ENCODE data around the gene ALKAL2. TPM values are rescaled to one million over a fixed set of nuclear protein-coding genes. Genes with fewer than 3 reads are reported as not detected.

The ALKAL2 gene
- total RNA-seq, 6 experiments from 2014 or later, result 0.49 to 2.9 (median 1.0) TPM

GRCh38 chr2:260507-261161 is 27.3 kb downstream of the ALKAL2 start:
- TF ChIP-seq POLR2A (IDR thresholded peaks at IDR 0.05), result no peak
- peak in 1 of 4 donors; percentile 5 for TF ChIP-seq CTCF (IDR thresholded peaks at IDR 0.05)
- 19% methylated on average over 6 of the region's 6 CpGs for WGBS (ENCODE audit: insufficient coverage, low coverage, low lambda C conversion rate, missing lambda C conversion rate)
- H3K4me1 ChIP-seq, result peaks cover 0 to 23% (median 5%) of the 10 kb centered on the region in 4 donors
- H3K27me3 ChIP-seq, result no peaks in the 10 kb centered on the region
- no peaks in the 10 kb centered on the region for H3K9me3 ChIP-seq
- peak; percentile 40 to 72 (median 63) for DNase-seq
- H3K27ac ChIP-seq, result peak overlapping the region; percentile 13 to 85 (median 39)
- H3K36me3 ChIP-seq, result no peaks in the 10 kb centered on the region
- intact Hi-C loops (cut with DNase I), result no loop called here
- H3K4me3 ChIP-seq, result no peak overlapping the region
- peak; percentile 71 to 81 (median 77) for ATAC-seq

GRCh38 chr2:259789-260331 is 28.0 kb downstream of the ALKAL2 start:
- Histone ChIP-seq H3K36me3 (no peaks in the 10 kb centered on the region), H3K4me1 (peaks cover 0 to 21% (median 4%) of the 10 kb centered on the region in 4 donors), H3K9me3 (no peaks in the 10 kb centered on the region), H3K27me3 (no peaks in the 10 kb centered on the region), H3K27ac (peak overlapping the region in 1 of 3 donors; percentile 85), H3K4me3 (no peak overlapping the region)
- intact Hi-C loops (cut with DNase I), result no loop called here
- DNase-seq (no peak), ATAC-seq (no peak)
- TF ChIP-seq CTCF (IDR thresholded peaks at IDR 0.05) (no peak), POLR2A (IDR thresholded peaks at IDR 0.05) (no peak)
- 90% methylated on average over 2 of the region's 2 CpGs for WGBS (ENCODE audit: insufficient coverage, low coverage, low lambda C conversion rate, missing lambda C conversion rate)

GRCh38 chr2:258933-259332 is 29.0 kb downstream of the ALKAL2 start:
- no peak overlapping the region for H3K4me3 ChIP-seq
- DNase-seq, result no peak

GRCh38 chr2:257842-258241 is 30.0 kb downstream of the ALKAL2 start:
- Histone ChIP-seq H3K27ac (no peak overlapping the region), H3K36me3 (no peaks in the 10 kb centered on the region), H3K27me3 (no peaks in the 10 kb centered on the region), H3K4me3 (no peak overlapping the region), H3K9me3 (no peaks in the 10 kb centered on the region), H3K4me1 (peaks cover 0 to 21% (median 4%) of the 10 kb centered on the region in 4 donors)
- DNase-seq (no peak), ATAC-seq (no peak)
- TF ChIP-seq CTCF (IDR thresholded peaks at IDR 0.05) (no peak), POLR2A (IDR thresholded peaks at IDR 0.05) (no peak)
- intact Hi-C loops (cut with DNase I), result no loop called here
- 96% methylated on average over 2 of the region's 2 CpGs for WGBS (ENCODE audit: insufficient coverage, low coverage, low lambda C conversion rate, missing lambda C conversion rate)

More at GRCh38 chr2:258933-259332, 29.0 kb downstream of the ALKAL2 start:
- intact Hi-C loops (cut with DNase I), result no loop called here
- Histone ChIP-seq H3K27ac (no peak overlapping the region), H3K9me3 (no peaks in the 10 kb centered on the region), H3K4me1 (peaks cover 0 to 21% (median 4%) of the 10 kb centered on the region in 4 donors), H3K36me3 (no peaks in the 10 kb centered on the region), H3K27me3 (no peaks in the 10 kb centered on the region)
- ATAC-seq, result no peak
- TF ChIP-seq POLR2A (IDR thresholded peaks at IDR 0.05) (no peak), CTCF (IDR thresholded peaks at IDR 0.05) (no peak)
- 100% methylated on average over 2 of the region's 3 CpGs for WGBS (ENCODE audit: insufficient coverage, low coverage, low lambda C conversion rate, missing lambda C conversion rate)
